ENCODE results near the gene ERICH4. TPM values are rescaled to one million over a fixed set of nuclear protein-coding genes. Genes with fewer than 3 reads are reported as not detected.
A peak's percentile ranks its signal among the peaks of the same experiment; 100 is the strongest.

The ERICH4 gene
- total RNA-seq, 4 donors from 2014 or later: not detected

DNA sequence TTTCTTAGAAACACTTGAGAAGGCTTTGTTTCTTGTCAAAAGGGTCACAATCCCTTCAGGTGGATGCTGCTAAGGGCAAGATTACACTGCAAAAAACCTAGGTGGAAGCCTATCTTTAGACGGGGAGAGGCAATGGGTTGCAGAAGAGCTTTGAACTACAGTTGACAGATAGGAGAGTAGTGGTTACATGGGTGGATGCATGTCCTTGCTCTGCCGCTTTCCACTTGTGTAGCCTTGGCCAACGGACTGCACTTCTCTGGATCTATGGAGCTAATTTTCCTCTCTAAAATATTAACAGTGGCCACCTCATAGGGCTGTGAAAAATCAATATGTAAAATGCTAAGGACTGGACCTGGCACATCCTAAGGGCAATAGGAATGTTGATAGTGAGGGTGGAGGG is 44.4 kb upstream of the ERICH4 start:
- DNase-seq (ENCODE audit: extremely low spot score): no peak
- peak overlapping the region; percentile 78 to 94 (median 87) for H3K4me3 ChIP-seq
- no peak for TF ChIP-seq POLR2AphosphoS5 (IDR thresholded peaks at IDR 0.05)
- TF ChIP-seq EP300 (IDR thresholded peaks at IDR 0.05): no peak
- TF ChIP-seq POLR2A (IDR thresholded peaks at IDR 0.05; ENCODE audit: low read depth): no peak
- TF ChIP-seq, protein P1, sequence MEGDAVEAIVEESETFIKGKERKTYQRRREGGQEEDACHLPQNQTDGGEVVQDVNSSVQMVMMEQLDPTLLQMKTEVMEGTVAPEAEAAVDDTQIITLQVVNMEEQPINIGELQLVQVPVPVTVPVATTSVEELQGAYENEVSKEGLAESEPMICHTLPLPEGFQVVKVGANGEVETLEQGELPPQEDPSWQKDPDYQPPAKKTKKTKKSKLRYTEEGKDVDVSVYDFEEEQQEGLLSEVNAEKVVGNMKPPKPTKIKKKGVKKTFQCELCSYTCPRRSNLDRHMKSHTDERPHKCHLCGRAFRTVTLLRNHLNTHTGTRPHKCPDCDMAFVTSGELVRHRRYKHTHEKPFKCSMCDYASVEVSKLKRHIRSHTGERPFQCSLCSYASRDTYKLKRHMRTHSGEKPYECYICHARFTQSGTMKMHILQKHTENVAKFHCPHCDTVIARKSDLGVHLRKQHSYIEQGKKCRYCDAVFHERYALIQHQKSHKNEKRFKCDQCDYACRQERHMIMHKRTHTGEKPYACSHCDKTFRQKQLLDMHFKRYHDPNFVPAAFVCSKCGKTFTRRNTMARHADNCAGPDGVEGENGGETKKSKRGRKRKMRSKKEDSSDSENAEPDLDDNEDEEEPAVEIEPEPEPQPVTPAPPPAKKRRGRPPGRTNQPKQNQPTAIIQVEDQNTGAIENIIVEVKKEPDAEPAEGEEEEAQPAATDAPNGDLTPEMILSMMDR (IDR thresholded peaks at IDR 0.05): no peak
- intact Hi-C loops (cut with DNase I): loop anchor here (5.0 kb wide), 1 partner anchor 39 kb away; the partner anchor contains the start of gene DMAC2
- no peaks in the 10 kb centered on the region for H3K27me3 ChIP-seq
- H3K9me3 ChIP-seq: no peaks in the 10 kb centered on the region
- H3K36me3 ChIP-seq: peaks cover 0 to 25% (median 2%) of the 10 kb centered on the region in 4 donors
- 60% methylated on average over 3 of the region's 3 CpGs for WGBS
- peak overlapping the region in 1 of 4 donors; percentile 94 for H3K27ac ChIP-seq (replicated peaks in 1 of 4)
- H3K4me1 ChIP-seq: peaks cover 35 to 57% (median 51%) of the 10 kb centered on the region in 4 donors

DNA sequence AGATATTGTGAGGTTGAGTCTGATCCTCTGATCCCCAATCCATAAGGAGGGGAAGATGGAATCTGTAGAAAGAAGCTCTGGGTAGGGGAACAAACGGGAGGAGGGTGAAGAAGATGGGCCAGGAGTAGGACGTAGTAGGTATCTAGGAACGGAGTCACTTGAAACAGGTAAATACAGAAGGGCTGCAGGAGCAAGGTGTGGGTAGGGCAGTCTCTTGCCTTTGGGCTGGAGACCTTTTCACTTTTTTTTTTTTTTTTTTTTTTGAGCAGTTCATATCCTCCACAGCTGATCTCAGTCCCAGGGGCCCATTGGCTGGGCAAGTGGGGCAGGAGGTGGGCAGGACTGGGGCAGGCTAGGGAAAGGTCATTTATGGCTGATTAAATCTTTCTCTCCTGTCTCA is 43.9 kb upstream of the ERICH4 start:
- Histone ChIP-seq H3K4me3 (peak overlapping the region in 3 of 4 donors; percentile 82 to 94 (median 92)), H3K4me1 (peaks cover 40 to 59% (median 52%) of the 10 kb centered on the region in 4 donors), H3K27ac (replicated peaks in 1 of 4) (no peak overlapping the region), H3K9me3 (no peaks in the 10 kb centered on the region), H3K36me3 (peaks cover 0 to 21% (median 2%) of the 10 kb centered on the region in 4 donors), H3K27me3 (no peaks in the 10 kb centered on the region)
- WGBS: 85% methylated on average over 3 of the region's 3 CpGs
- intact Hi-C loops (cut with DNase I): loop anchor here (5.0 kb wide), 1 partner anchor 38 kb away; the partner anchor contains the start of gene DMAC2
- DNase-seq (ENCODE audit: extremely low spot score): no peak
- TF ChIP-seq POLR2A (IDR thresholded peaks at IDR 0.05; ENCODE audit: low read depth): no peak
- no peak for TF ChIP-seq EP300 (IDR thresholded peaks at IDR 0.05)
- TF ChIP-seq POLR2AphosphoS5 (IDR thresholded peaks at IDR 0.05): no peak
- TF ChIP-seq, protein P1 (IDR thresholded peaks at IDR 0.05): no peak

DNA sequence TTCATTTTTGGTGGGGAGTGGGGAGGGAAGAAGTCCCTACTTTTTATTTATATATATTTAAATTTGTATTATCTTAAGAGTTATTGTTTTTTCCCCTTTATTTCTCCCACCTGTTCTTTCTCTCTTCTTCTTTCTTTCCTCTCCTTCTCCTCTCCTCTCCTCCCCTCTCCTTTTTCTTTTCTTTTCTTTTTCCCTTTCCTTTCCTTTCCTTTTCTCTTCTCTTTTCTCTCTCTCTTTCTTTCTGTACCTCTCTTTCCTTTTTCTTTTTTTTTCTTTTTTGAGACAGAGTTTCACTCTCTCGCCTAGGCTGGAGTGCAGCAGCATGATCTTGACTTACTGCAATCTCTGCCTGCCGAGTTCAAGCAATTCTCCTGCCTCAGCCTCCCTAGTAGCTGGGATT is 43.4 kb upstream of the ERICH4 start:
- no peak for DNase-seq (ENCODE audit: extremely low spot score)
- H3K9me3 ChIP-seq: no peaks in the 10 kb centered on the region
- TF ChIP-seq, protein P1 (IDR thresholded peaks at IDR 0.05): no peak
- TF ChIP-seq EP300 (IDR thresholded peaks at IDR 0.05) (no peak), POLR2A (IDR thresholded peaks at IDR 0.05; ENCODE audit: low read depth) (no peak), POLR2AphosphoS5 (IDR thresholded peaks at IDR 0.05) (no peak)
- H3K4me3 ChIP-seq: no peak overlapping the region
- intact Hi-C loops (cut with DNase I): loop anchor here (5.0 kb wide), 1 partner anchor 38 kb away; the partner anchor contains the start of gene DMAC2
- WGBS: 80% methylated on average over 2 of the region's 2 CpGs
- no peaks in the 10 kb centered on the region for H3K27me3 ChIP-seq
- H3K4me1 ChIP-seq: peaks cover 41 to 59% (median 52%) of the 10 kb centered on the region in 4 donors
- no peak overlapping the region for H3K27ac ChIP-seq (replicated peaks in 1 of 4)
- peaks cover 0 to 21% (median 2%) of the 10 kb centered on the region in 4 donors for H3K36me3 ChIP-seq

DNA sequence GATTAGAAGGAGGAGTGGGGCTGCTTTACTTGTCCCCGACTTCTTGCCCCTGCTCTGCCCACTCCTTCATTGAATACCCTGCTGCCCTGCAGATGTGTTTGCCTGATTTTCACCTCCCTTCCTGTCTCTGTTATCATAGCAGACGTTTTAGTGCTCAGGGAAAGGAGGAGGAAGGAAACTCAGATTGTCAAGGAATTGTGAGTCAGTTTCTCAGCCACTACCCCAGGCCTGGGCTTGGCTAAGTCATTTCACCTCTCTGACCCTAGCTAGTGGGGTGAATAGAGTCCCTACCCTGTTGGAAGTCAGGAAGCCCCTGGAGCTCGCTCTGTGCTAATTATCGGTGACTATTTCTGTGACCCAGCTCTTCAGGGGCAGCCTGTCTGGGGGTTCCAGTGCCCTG is 41.5 kb upstream of the ERICH4 start:
- Histone ChIP-seq H3K9me3 (no peaks in the 10 kb centered on the region), H3K36me3 (peaks cover 0 to 30% (median 5%) of the 10 kb centered on the region in 4 donors), H3K27ac (replicated peaks in 1 of 4) (no peak overlapping the region), H3K27me3 (no peaks in the 10 kb centered on the region), H3K4me3 (no peak overlapping the region), H3K4me1 (peaks cover 52 to 62% (median 55%) of the 10 kb centered on the region in 4 donors)
- TF ChIP-seq EP300 (IDR thresholded peaks at IDR 0.05) (no peak), POLR2AphosphoS5 (IDR thresholded peaks at IDR 0.05) (no peak), POLR2A (IDR thresholded peaks at IDR 0.05; ENCODE audit: low read depth) (no peak)
- TF ChIP-seq, protein P1 (IDR thresholded peaks at IDR 0.05): no peak
- DNase-seq (ENCODE audit: extremely low spot score): no peak
- WGBS: 70% methylated on average over 4 of the region's 4 CpGs
- intact Hi-C loops (cut with DNase I): no loop called here

DNA sequence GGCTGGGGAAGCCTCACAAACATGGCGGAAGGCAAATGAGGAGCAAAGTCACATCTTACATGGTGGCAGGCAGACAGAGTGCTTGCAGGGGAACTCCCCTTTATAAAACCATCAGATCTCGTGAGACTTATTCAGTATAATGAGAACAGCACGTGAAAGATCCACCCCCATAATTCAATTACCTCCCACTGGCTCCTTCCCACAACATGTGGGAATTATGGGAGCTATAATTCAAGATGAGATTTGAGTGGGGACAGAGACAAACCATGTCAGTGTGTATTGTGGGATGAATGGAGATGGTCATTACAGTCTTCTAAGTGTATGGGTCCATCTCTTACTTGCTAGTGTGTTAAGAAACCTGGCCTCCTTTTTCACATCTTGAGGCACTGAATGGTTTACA is 40.9 kb upstream of the ERICH4 start:
- no peaks in the 10 kb centered on the region for H3K9me3 ChIP-seq
- H3K4me3 ChIP-seq: no peak overlapping the region
- intact Hi-C loops (cut with DNase I): no loop called here
- WGBS: 79% methylated on average over 3 of the region's 3 CpGs
- H3K27ac ChIP-seq (replicated peaks in 1 of 4): no peak overlapping the region
- no peak for TF ChIP-seq POLR2A (IDR thresholded peaks at IDR 0.05; ENCODE audit: low read depth)
- TF ChIP-seq, protein P1 (IDR thresholded peaks at IDR 0.05): no peak
- no peak for TF ChIP-seq POLR2AphosphoS5 (IDR thresholded peaks at IDR 0.05)
- no peak for TF ChIP-seq EP300 (IDR thresholded peaks at IDR 0.05)
- H3K4me1 ChIP-seq: peaks cover 51 to 60% (median 53%) of the 10 kb centered on the region in 4 donors
- H3K36me3 ChIP-seq: peaks cover 0 to 30% (median 5%) of the 10 kb centered on the region in 4 donors
- DNase-seq (ENCODE audit: extremely low spot score): no peak
- H3K27me3 ChIP-seq: no peaks in the 10 kb centered on the region

Measured in esophagus muscularis mucosa (tissue), 4 donors.